IMR-90 (cell line): ENCODE data around the gene ST3GAL5.

Source experiments
- BHLHE40 ChIP-seq: fragments of 150-350 bp; IDR thresholded peaks from 2 replicates; pipeline ENCODE4 v1.6.1; 2016; ENCODE audit warnings: mild to moderate bottlenecking, low read depth, low read length
- CEBPB ChIP-seq: IDR thresholded peaks from 2 replicates; pipeline ENCODE4 v1.6.1; 2012; ENCODE audit warnings: low read depth, low read length, improper control_type of control experiment
- CHD1 ChIP-seq: IDR thresholded peaks from 2 replicates; pipeline ENCODE4 v1.6.1; 2012; ENCODE audit warnings: low read depth, low read length, improper control_type of control experiment
- FOS ChIP-seq: fragments of 150-350 bp; IDR thresholded peaks from 2 replicates; pipeline ENCODE4 v1.6.1; 2016; ENCODE audit warnings: low read depth, low read length
- MAFK ChIP-seq: IDR thresholded peaks from 2 replicates; pipeline ENCODE4 v1.6.1; 2012; ENCODE audit warnings: low read depth, low read length, improper control_type of control experiment
- MAZ ChIP-seq: IDR thresholded peaks from 2 replicates; pipeline ENCODE4 v1.6.1; 2012; ENCODE audit warnings: low read depth, mild to moderate bottlenecking, low read length, improper control_type of control experiment, moderate library complexity, borderline replicate concordance
- MXI1 ChIP-seq: IDR thresholded peaks from 2 replicates; pipeline ENCODE4 v1.6.1; 2012; ENCODE audit warnings: low read depth, mild to moderate bottlenecking, low read length, moderate library complexity, borderline replicate concordance
- NFE2L2 ChIP-seq: fragments of 150-350 bp; IDR thresholded peaks from 2 replicates; pipeline ENCODE4 v1.6.1; 2016; ENCODE audit warnings: low read depth, mild to moderate bottlenecking, low read length
- POLR2A ChIP-seq: IDR thresholded peaks from 2 replicates; pipeline ENCODE4 v1.6.1; 2012; ENCODE audit warnings: mild to moderate bottlenecking, low read depth, low read length
- RAD21 ChIP-seq: IDR thresholded peaks from 2 replicates; pipeline ENCODE4 v1.6.1; 2012; ENCODE audit warnings: low read length, improper control_type of control experiment
- RFX5 ChIP-seq: IDR thresholded peaks from 2 replicates; pipeline ENCODE4 v1.8.0; 2012; ENCODE audit warnings: low read depth, mild to moderate bottlenecking, low read length, moderate library complexity
- SMC3 ChIP-seq: fragments of 150-350 bp; IDR thresholded peaks from 2 replicates; pipeline ENCODE4 v1.6.1; 2016; ENCODE audit warnings: low read depth, mild to moderate bottlenecking, antibody characterized with exemption, low read length, moderate library complexity
- TF ChIP-seq, protein P1 (sequence below): conservative IDR thresholded peaks from 2 replicates; pipeline ENCODE4 v1.5.1; 2012; ENCODE audit warnings: mild to moderate bottlenecking, low read depth, low read length, improper control_type of control experiment
- TF ChIP-seq, protein P2 (sequence below): fragments of 150-350 bp; IDR thresholded peaks from 2 replicates; pipeline ENCODE4 v1.6.1; 2016; ENCODE audit warnings: low read depth, mild to moderate bottlenecking, low read length, moderate library complexity, borderline replicate concordance

DNA sequence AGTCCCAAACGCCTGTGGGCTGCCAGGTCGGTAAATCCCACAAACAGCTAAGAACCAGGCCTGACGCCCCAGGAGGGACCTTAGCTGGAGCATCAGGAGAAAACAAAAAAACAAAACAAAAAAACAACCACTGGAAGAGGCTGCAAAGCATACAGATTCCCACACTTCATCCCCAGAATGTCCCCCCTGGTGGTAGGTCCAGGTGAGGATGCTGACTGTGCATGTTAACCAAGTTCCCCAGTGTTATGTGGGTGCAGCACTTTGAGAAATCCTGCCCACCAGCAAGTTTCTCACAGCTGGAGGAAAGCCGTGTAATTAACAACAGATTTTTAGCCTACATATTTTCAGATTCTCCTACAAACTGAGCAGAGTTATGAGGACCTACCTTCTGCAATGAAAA lies 15.1 kb downstream of the ST3GAL5 start:
- TF ChIP-seq CHD1 (no peak), RAD21 (no peak), POLR2A (no peak), RFX5 (no peak), MAZ (no peak), CEBPB (no peak), MAFK (peak; percentile 52; the same call in 1 of the 2 replicates), SMC3 (no peak), FOS (no peak), MXI1 (no peak), BHLHE40 (no peak), NFE2L2 (no peak)
- TF ChIP-seq, protein P1, sequence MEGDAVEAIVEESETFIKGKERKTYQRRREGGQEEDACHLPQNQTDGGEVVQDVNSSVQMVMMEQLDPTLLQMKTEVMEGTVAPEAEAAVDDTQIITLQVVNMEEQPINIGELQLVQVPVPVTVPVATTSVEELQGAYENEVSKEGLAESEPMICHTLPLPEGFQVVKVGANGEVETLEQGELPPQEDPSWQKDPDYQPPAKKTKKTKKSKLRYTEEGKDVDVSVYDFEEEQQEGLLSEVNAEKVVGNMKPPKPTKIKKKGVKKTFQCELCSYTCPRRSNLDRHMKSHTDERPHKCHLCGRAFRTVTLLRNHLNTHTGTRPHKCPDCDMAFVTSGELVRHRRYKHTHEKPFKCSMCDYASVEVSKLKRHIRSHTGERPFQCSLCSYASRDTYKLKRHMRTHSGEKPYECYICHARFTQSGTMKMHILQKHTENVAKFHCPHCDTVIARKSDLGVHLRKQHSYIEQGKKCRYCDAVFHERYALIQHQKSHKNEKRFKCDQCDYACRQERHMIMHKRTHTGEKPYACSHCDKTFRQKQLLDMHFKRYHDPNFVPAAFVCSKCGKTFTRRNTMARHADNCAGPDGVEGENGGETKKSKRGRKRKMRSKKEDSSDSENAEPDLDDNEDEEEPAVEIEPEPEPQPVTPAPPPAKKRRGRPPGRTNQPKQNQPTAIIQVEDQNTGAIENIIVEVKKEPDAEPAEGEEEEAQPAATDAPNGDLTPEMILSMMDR = no peak
- TF ChIP-seq, protein P2, sequence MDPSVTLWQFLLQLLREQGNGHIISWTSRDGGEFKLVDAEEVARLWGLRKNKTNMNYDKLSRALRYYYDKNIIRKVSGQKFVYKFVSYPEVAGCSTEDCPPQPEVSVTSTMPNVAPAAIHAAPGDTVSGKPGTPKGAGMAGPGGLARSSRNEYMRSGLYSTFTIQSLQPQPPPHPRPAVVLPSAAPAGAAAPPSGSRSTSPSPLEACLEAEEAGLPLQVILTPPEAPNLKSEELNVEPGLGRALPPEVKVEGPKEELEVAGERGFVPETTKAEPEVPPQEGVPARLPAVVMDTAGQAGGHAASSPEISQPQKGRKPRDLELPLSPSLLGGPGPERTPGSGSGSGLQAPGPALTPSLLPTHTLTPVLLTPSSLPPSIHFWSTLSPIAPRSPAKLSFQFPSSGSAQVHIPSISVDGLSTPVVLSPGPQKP = no peak
